Neural progenitor cell (in vitro differentiated cells): ENCODE measurements around the gene SLC10A3. TPM values are rescaled to one million over a fixed set of nuclear protein-coding genes. Genes with fewer than 3 reads are reported as not detected.
A peak's percentile ranks its signal among the peaks of the same experiment; 100 is the strongest.

Source experiments
- DNase-seq: peaks from one replicate; pipeline ENCODE4 v3.0.0-alpha.2; 2016; ENCODE audit warnings: low spot score
- H2AFZ ChIP-seq: fragments of 200-600 bp; sonication (generic); replicated peaks from 2 replicates; pipeline ENCODE4 v1.6.1; 2016; ENCODE audit warnings: antibody characterized with exemption
- H3F3A ChIP-seq: fragments of 200-600 bp; sonication (generic); 2 replicates; pipeline ENCODE4 v1.6.1; 2016; ENCODE audit warnings: antibody characterized with exemption, low read depth
- H3K27ac ChIP-seq: fragments of 200-600 bp; sonication (generic); 2 replicates; pipeline ENCODE4 v1.5.1; 2016; ENCODE audit warnings: mild to moderate bottlenecking
- H3K27me3 ChIP-seq: fragments of 200-600 bp; sonication (generic); 2 replicates; pipeline ENCODE4 v1.6.1; 2016; ENCODE audit warnings: mild to moderate bottlenecking, moderate library complexity
- H3K36me3 ChIP-seq: fragments of 200-600 bp; sonication (generic); 2 replicates; pipeline ENCODE4 v1.5.1; 2016
- H3K4me1 ChIP-seq: fragments of 200-600 bp; sonication (generic); 2 replicates; pipeline ENCODE4 v1.6.1; 2016; ENCODE audit warnings: mixed run types
- H3K4me2 ChIP-seq: fragments of 200-600 bp; sonication (generic); 2 replicates; pipeline ENCODE4 v1.6.1; 2016
- H3K4me3 ChIP-seq: fragments of 200-600 bp; sonication (generic); 2 replicates; pipeline ENCODE4 v1.5.1; 2016
- H3K79me2 ChIP-seq: fragments of 200-600 bp; sonication (generic); 2 replicates; pipeline ENCODE4 v1.6.1; 2016; ENCODE audit warnings: low read depth
- H3K9ac ChIP-seq: fragments of 200-600 bp; sonication (generic); 2 replicates; pipeline ENCODE4 v1.6.1; 2016
- H3K9me3 ChIP-seq: fragments of 200-600 bp; sonication (generic); 2 replicates; pipeline ENCODE4 v1.5.1; 2016; ENCODE audit warnings: low read depth
- H4K20me1 ChIP-seq: fragments of 200-600 bp; sonication (generic); 2 replicates; pipeline ENCODE4 v1.6.1; 2016; ENCODE audit warnings: low read depth
- H3K27ac Mint-ChIP-seq: 3 replicates; pipeline ENCODE4 v1.8.0; 2021; ENCODE audit warnings: mixed read lengths
- H3K27me3 Mint-ChIP-seq: 2 replicates; pipeline ENCODE4 v1.8.0; 2022; ENCODE audit warnings: low read depth, mild to moderate bottlenecking, inconsistent platforms, moderate library complexity, mixed read lengths; ENCODE audit not compliant: insufficient read depth
- H3K36me3 Mint-ChIP-seq: 3 replicates; pipeline ENCODE4 v1.8.0; 2021; ENCODE audit warnings: mixed read lengths
- H3K4me1 Mint-ChIP-seq: 3 replicates; pipeline ENCODE4 v1.8.0; 2021; ENCODE audit warnings: mixed read lengths
- H3K4me3 Mint-ChIP-seq: 3 replicates; pipeline ENCODE4 v1.8.0; 2021; ENCODE audit warnings: mild to moderate bottlenecking, moderate library complexity, mixed read lengths
- H3K9me3 Mint-ChIP-seq: 3 replicates; pipeline ENCODE4 v1.8.0; 2020; ENCODE audit warnings: mixed read lengths
- CTCF ChIP-seq: fragments of 200-600 bp; sonication (generic); IDR thresholded peaks from 2 replicates; pipeline ENCODE4 v1.5.1; 2017; ENCODE audit warnings: antibody characterized with exemption, mild to moderate bottlenecking
- EZH2 ChIP-seq: fragments of 200-600 bp; sonication (generic); IDR thresholded peaks from 2 replicates; pipeline ENCODE4 v1.6.1; 2017; ENCODE audit warnings: antibody characterized with exemption, mild to moderate bottlenecking, moderate library complexity
- EZH2phosphoT487 ChIP-seq: fragments of 200-600 bp; sonication (generic); IDR thresholded peaks from 2 replicates; pipeline ENCODE4 v1.6.1; 2017; ENCODE audit warnings: antibody characterized with exemption
- total RNA-seq: library from RNA; depleted of rRNA; stranded (reverse); fragments of >200 nt; gene quantifications from 2 replicates; pipeline ENCODE4 v1.2.3, GENCODE V29; 2015; ENCODE audit warnings: low replicate concordance

The SLC10A3 gene
- total RNA-seq, 1 donor from 2014 or later: 3.5 TPM

- Histone ChIP-seq H3K4me1 (no peaks in the 10 kb centered on the region), H3K79me2 (peaks cover 2% of the 10 kb centered on the region), H3K4me2 (peak overlapping the region; percentile 75), H4K20me1 (no peaks in the 10 kb centered on the region), H3K4me3 (peak overlapping the region; percentile 82), H3K27me3 (no peaks in the 10 kb centered on the region), H3K9me3 (no peaks in the 10 kb centered on the region), H3F3A (peaks cover 8% of the 10 kb centered on the region), H3K36me3 (no peaks in the 10 kb centered on the region), H3K9ac (no peak overlapping the region), H3K27ac (no peak overlapping the region), H2AFZ (no peak overlapping the region)
- Mint-ChIP-seq H3K4me1 (peaks cover 22% of the 10 kb centered on the region), H3K27ac (peak overlapping the region; percentile 87), H3K4me3 (peak overlapping the region; percentile 84), H3K9me3 (peaks cover 18% of the 10 kb centered on the region), H3K36me3 (peaks cover 1% of the 10 kb centered on the region), H3K27me3 (peaks cover 6% of the 10 kb centered on the region)
- DNase-seq: peak; percentile 62
- TF ChIP-seq EZH2phosphoT487 (no peak), CTCF (no peak), EZH2 (no peak)
Measured at GRCh38 chrX:154516656-154517100, 26.2 kb upstream of the SLC10A3 start.

- H3K4me3 ChIP-seq: peak within 1 kb of the TSS; percentile 82
- H3K79me2 ChIP-seq: peaks cover 2% of the 10 kb centered on the region
- Mint-ChIP-seq H3K27ac (peak within 1 kb of the TSS; percentile 87), H3K36me3 (peaks cover 1% of the 10 kb centered on the region), H3K4me3 (peak within 1 kb of the TSS; percentile 84), H3K9me3 (peaks cover 19% of the 10 kb centered on the region), H3K27me3 (peaks cover 6% of the 10 kb centered on the region), H3K4me1 (peaks cover 22% of the 10 kb centered on the region)
- peak within 1 kb of the TSS; percentile 86 for H3K4me2 ChIP-seq
- peak within 1 kb of the TSS; percentile 69 for H3K9ac ChIP-seq
- peaks cover 8% of the 10 kb centered on the region for H3F3A ChIP-seq
- peak; percentile 93 for DNase-seq
- H3K9me3 ChIP-seq: no peaks in the 10 kb centered on the region
- no peaks in the 10 kb centered on the region for H3K4me1 ChIP-seq
- no peaks in the 10 kb centered on the region for H3K36me3 ChIP-seq
- H4K20me1 ChIP-seq: no peaks in the 10 kb centered on the region
- TF ChIP-seq EZH2: no peak
- no peak for TF ChIP-seq EZH2phosphoT487
- no peak for TF ChIP-seq CTCF
- H3K27me3 ChIP-seq: no peaks in the 10 kb centered on the region
- H2AFZ ChIP-seq: peak within 1 kb of the TSS; percentile 86
- H3K27ac ChIP-seq: no peak within 1 kb of the TSS
Measured at GRCh38 chrX:154515966-154516655, 25.7 kb upstream of the SLC10A3 start, which contains the start of gene FAM3A. Gene FAM3A, minus strand, starts transcription at chrX:154516232. Its CDS starts 460 bp downstream, at chrX:154515772.

GRCh38 chrX:154515090-154515965 is 24.9 kb upstream of the SLC10A3 start:
- Mint-ChIP-seq H3K4me1 (peaks cover 22% of the 10 kb centered on the region), H3K9me3 (peaks cover 22% of the 10 kb centered on the region), H3K36me3 (peaks cover 1% of the 10 kb centered on the region), H3K4me3 (peak overlapping the region; percentile 84), H3K27ac (no peak overlapping the region), H3K27me3 (peaks cover 6% of the 10 kb centered on the region)
- peaks cover 2% of the 10 kb centered on the region for H3K79me2 ChIP-seq
- TF ChIP-seq CTCF (no peak), EZH2phosphoT487 (no peak), EZH2 (no peak)
- no peak for DNase-seq
- H3F3A ChIP-seq: peaks cover 8% of the 10 kb centered on the region
- H4K20me1 ChIP-seq: no peaks in the 10 kb centered on the region
- H3K4me1 ChIP-seq: no peaks in the 10 kb centered on the region
- H3K27me3 ChIP-seq: no peaks in the 10 kb centered on the region
- peak overlapping the region; percentile 86 for H3K4me2 ChIP-seq
- no peak overlapping the region for H3K27ac ChIP-seq
- H3K9ac ChIP-seq: peak overlapping the region; percentile 69
- peak overlapping the region; percentile 82 for H3K4me3 ChIP-seq
- H3K36me3 ChIP-seq: no peaks in the 10 kb centered on the region
- peak overlapping the region; percentile 86 for H2AFZ ChIP-seq
- no peaks in the 10 kb centered on the region for H3K9me3 ChIP-seq
